H1 (cell line): ENCODE results near the gene TCEAL7.
"Not testable (repeated sequence)": the region's sequence is repeated elsewhere in the genome, so short reads cannot be mapped to it uniquely, and the experiment has no call there.

Experiments
- BACH1 ChIP-seq: IDR thresholded peaks from 2 replicates; pipeline ENCODE4 v1.6.1; 2012; ENCODE audit warnings: low read length, improper control_type of control experiment
- CTCF ChIP-seq, 3 experiments: IDR thresholded peaks; 1 replicate in 2 of 3; 2 replicates in 1 of 3; pipeline versions ENCODE4 v1.5.1 to v1.6.1; 2011; ENCODE audit warnings: low read length in 3 of 3, mild to moderate bottlenecking in 3 of 3, inconsistent platforms in 2 of 3, low read depth in 1 of 3, moderate library complexity in 1 of 3; ENCODE audit not compliant: insufficient read depth in 1 of 3; ENCODE audit errors: control extremely low read depth in 1 of 3
- GABPA ChIP-seq: IDR thresholded peaks from 2 replicates; pipeline ENCODE4 v1.6.1; 2011; ENCODE audit warnings: mild to moderate bottlenecking, low read length, moderate library complexity, borderline replicate concordance; ENCODE audit not compliant: insufficient read depth
- HDAC6 ChIP-seq: IDR thresholded peaks from one replicate; pipeline ENCODE4 v1.7.1; 2012; ENCODE audit warnings: low read depth, mild to moderate bottlenecking, inconsistent platforms, low read length, moderate library complexity
- MAX ChIP-seq: IDR thresholded peaks from 2 replicates; pipeline ENCODE4 v1.6.1; 2012; ENCODE audit warnings: inconsistent platforms
- SIN3A ChIP-seq, 2 experiments: IDR thresholded peaks in 1 of 2; conservative IDR thresholded peaks in 1 of 2; 2 replicates each; pipeline ENCODE4 v1.6.1; 2011 to 2012; ENCODE audit warnings: low read length in 2 of 2, improper control_type of control experiment in 1 of 2, low read depth in 1 of 2, mild to moderate bottlenecking in 1 of 2
- TAF1 ChIP-seq: IDR thresholded peaks from 2 replicates; pipeline ENCODE4 v1.6.1; 2011; ENCODE audit warnings: mild to moderate bottlenecking, low read depth, low read length
- USF2 ChIP-seq: IDR thresholded peaks from 2 replicates; pipeline ENCODE4 v1.6.1; 2011; ENCODE audit warnings: low read length, improper control_type of control experiment

GRCh38 chrX:103305666-103306065 lies 24.4 kb upstream of the TCEAL7 start:
- not testable (repeated sequence) for TF ChIP-seq SIN3A (conservative IDR thresholded peaks at IDR 0.05 in 1 of 2, IDR thresholded peaks at IDR 0.05 in 1 of 2; ENCODE audit: low read depth in 1 of 2, low read length in 2 of 2); CTCF (IDR thresholded peaks at IDR 0.05; ENCODE audit: control extremely low read depth in 1 of 3, insufficient read depth in 1 of 3, low read depth in 1 of 3, low read length in 3 of 3); BACH1; MAX; TAF1; USF2; HDAC6; GABPA
